Activated T-helper 1 cell treated with anti-CD3 and anti-CD28 coated beads, Interleukin-12 subunit alpha, Interleukin-12 subunit beta, Interleukin-2, Interleukin-4 antibody, amounts not matched to agents 30 ng/mL and 10 ng/mL and 1 ng/mL, durations not matched to agents 14 hours and 24 hours and 36 hours (primary cell): ENCODE measurements around the gene RPRD1B. TPM values are rescaled to one million over a fixed set of nuclear protein-coding genes. Genes with fewer than 3 reads are reported as not detected.

Experiments
- DNase-seq: peaks from one replicate; pipeline ENCODE4 v3.0.0; 2021; ENCODE audit warnings: low spot score
- H3K27ac Mint-ChIP-seq: one replicate; pipeline ENCODE4 v1.8.0; 2021; ENCODE audit warnings: mild to moderate bottlenecking, mixed read lengths
- H3K27me3 Mint-ChIP-seq: one replicate; pipeline ENCODE4 v1.8.0; 2022; ENCODE audit warnings: mild to moderate bottlenecking, moderate library complexity, mixed read lengths; ENCODE audit not compliant: insufficient read depth
- H3K36me3 Mint-ChIP-seq: one replicate; pipeline ENCODE4 v1.8.0; 2021; ENCODE audit warnings: low read depth, mixed read lengths
- H3K4me1 Mint-ChIP-seq: one replicate; pipeline ENCODE4 v1.8.0; 2021; ENCODE audit warnings: low read depth, mixed read lengths
- H3K4me3 Mint-ChIP-seq: one replicate; pipeline ENCODE4 v1.8.0; 2021; ENCODE audit warnings: mild to moderate bottlenecking, moderate library complexity, mixed read lengths
- H3K9me3 Mint-ChIP-seq: one replicate; pipeline ENCODE4 v1.8.0; 2021; ENCODE audit warnings: mixed read lengths
- intact Hi-C: fragments of 100-400 bp; cut with micrococcal nuclease; formaldehyde crosslinking; loops from one replicate; pipeline ENCODE4 v1.15.1; 2024
- total RNA-seq: library from RNA; stranded (reverse); gene quantifications from 2 replicates; pipeline ENCODE4 v1.2.3, GENCODE V29; 2022

Gene RPRD1B
- total RNA-seq, 1 donor from 2014 or later = 48.8 TPM

GRCh38 chr20:38031957-38032356 lies 1.6 kb upstream of the RPRD1B start:
- intact Hi-C loops = loop anchor here (2.0 to 10.0 kb wide), 4 partner anchors 31 to 1570 kb away; partner anchors contain the start of gene SNHG17
- H3K4me3 Mint-ChIP-seq = peak overlapping the region; percentile 96
- peak overlapping the region; percentile 60 for H3K27ac Mint-ChIP-seq
- H3K36me3 Mint-ChIP-seq = peaks cover 24% of the 10 kb centered on the region
- H3K4me1 Mint-ChIP-seq = peaks cover 68% of the 10 kb centered on the region
- H3K9me3 Mint-ChIP-seq = no peaks in the 10 kb centered on the region
- DNase-seq = no peak
- no peaks in the 10 kb centered on the region for H3K27me3 Mint-ChIP-seq

GRCh38 chr20:38032585-38033329 lies 789 bp upstream of the RPRD1B start:
- Mint-ChIP-seq H3K36me3 (peaks cover 27% of the 10 kb centered on the region), H3K27ac (peak overlapping the region; percentile 99), H3K4me1 (peaks cover 76% of the 10 kb centered on the region), H3K27me3 (no peaks in the 10 kb centered on the region), H3K9me3 (no peaks in the 10 kb centered on the region), H3K4me3 (peak overlapping the region; percentile 96)
- DNase-seq = no peak
- intact Hi-C loops = loop anchor here (1.0 to 10.0 kb wide), 7 partner anchors 25 to 1570 kb away; partner anchors contain the start of genes CTNNBL1, RALGAPB and SNHG17

GRCh38 chr20:38034108-38034649 lies 633 bp downstream of the RPRD1B start:
- Mint-ChIP-seq H3K4me3 (peak overlapping the region; percentile 96), H3K4me1 (peaks cover 65% of the 10 kb centered on the region), H3K36me3 (peaks cover 20% of the 10 kb centered on the region), H3K27ac (peak overlapping the region; percentile 99), H3K27me3 (no peaks in the 10 kb centered on the region), H3K9me3 (no peaks in the 10 kb centered on the region)
- no peak for DNase-seq
- intact Hi-C loops = loop anchor here (1.0 to 10.0 kb wide), 4 partner anchors 11 to 1572 kb away; partner anchors contain the start of gene SNHG17

DNA sequence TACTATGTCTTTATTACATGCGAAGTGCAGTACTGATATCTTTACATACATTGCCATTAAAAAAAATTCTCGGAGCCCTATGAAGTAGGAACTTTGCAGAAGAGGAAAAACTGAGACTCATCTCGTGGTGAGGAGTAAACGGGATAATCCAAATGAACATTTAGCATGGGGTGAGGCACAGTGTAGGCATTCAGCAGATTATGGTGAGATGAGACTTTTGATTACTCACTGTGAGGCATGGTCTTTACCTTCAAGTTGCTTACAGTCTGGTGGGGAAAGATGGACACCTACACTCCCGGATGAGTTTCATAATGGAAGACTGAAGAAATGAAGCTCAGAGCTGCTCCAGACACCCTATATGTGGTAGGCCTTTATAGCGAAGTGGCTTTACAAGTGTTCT lies 1.4 kb downstream of the RPRD1B start:
- Mint-ChIP-seq H3K4me1 (peaks cover 57% of the 10 kb centered on the region), H3K36me3 (peaks cover 16% of the 10 kb centered on the region), H3K9me3 (no peaks in the 10 kb centered on the region), H3K4me3 (peak overlapping the region; percentile 96), H3K27me3 (no peaks in the 10 kb centered on the region), H3K27ac (peak overlapping the region; percentile 99)
- intact Hi-C loops = loop anchor here (1.0 to 10.0 kb wide), 4 partner anchors 10 to 1573 kb away; partner anchors contain the start of gene SNHG17
- DNase-seq = no peak

DNA sequence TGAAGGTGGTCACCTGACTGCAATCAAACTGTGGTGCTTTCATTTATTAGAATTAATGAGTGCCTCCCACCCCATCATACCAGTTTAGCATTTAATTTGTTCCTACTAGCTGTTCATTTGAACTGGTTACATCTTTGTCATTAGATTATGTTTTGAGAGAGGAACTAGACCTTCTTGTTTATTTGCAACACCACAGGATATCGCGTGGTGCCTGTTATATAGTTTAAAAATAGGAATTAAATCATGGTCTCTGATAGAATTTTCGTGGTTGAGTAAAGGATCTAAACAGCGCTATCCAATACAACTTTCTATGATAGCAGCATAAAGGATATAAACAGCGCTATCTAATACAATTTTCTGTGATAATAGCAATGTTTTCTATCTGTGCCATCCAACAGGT lies 2.8 kb downstream of the RPRD1B start:
- Mint-ChIP-seq H3K36me3 (peaks cover 24% of the 10 kb centered on the region), H3K27me3 (no peaks in the 10 kb centered on the region), H3K4me1 (peaks cover 53% of the 10 kb centered on the region), H3K4me3 (peak overlapping the region; percentile 37), H3K27ac (no peak overlapping the region), H3K9me3 (no peaks in the 10 kb centered on the region)
- intact Hi-C loops = loop anchor here (10.0 kb wide), 1 partner anchor 398 kb away; the partner anchor contains the start of gene SNHG17
- DNase-seq = no peak

- Mint-ChIP-seq H3K4me3 (no peak overlapping the region), H3K36me3 (peaks cover 35% of the 10 kb centered on the region), H3K9me3 (no peaks in the 10 kb centered on the region), H3K4me1 (peaks cover 40% of the 10 kb centered on the region), H3K27me3 (no peaks in the 10 kb centered on the region), H3K27ac (no peak overlapping the region)
- intact Hi-C loops = no loop called here
- no peak for DNase-seq
Measured at GRCh38 chr20:38040276-38040675, 6.7 kb downstream of the RPRD1B start.

GRCh38 chr20:38043512-38044300 lies 10.2 kb downstream of the RPRD1B start:
- Mint-ChIP-seq H3K9me3 (no peaks in the 10 kb centered on the region), H3K4me3 (no peak overlapping the region), H3K27me3 (no peaks in the 10 kb centered on the region), H3K27ac (peak overlapping the region; percentile 59), H3K4me1 (peaks cover 36% of the 10 kb centered on the region), H3K36me3 (peaks cover 38% of the 10 kb centered on the region)
- intact Hi-C loops = no loop called here
- no peak for DNase-seq

GRCh38 chr20:38044685-38045084 lies 11.1 kb downstream of the RPRD1B start:
- DNase-seq = no peak
- H3K4me1 Mint-ChIP-seq = peaks cover 37% of the 10 kb centered on the region
- intact Hi-C loops = loop anchor here (1.0 kb wide), 1 partner anchor 10 kb away; no protein-coding TSS in a partner anchor
- no peak overlapping the region for H3K4me3 Mint-ChIP-seq
- peaks cover 40% of the 10 kb centered on the region for H3K36me3 Mint-ChIP-seq
- no peaks in the 10 kb centered on the region for H3K9me3 Mint-ChIP-seq
- H3K27me3 Mint-ChIP-seq = no peaks in the 10 kb centered on the region
- H3K27ac Mint-ChIP-seq = no peak overlapping the region

GRCh38 chr20:38046572-38046971 lies 13.0 kb downstream of the RPRD1B start:
- Mint-ChIP-seq H3K27me3 (no peaks in the 10 kb centered on the region), H3K4me1 (peaks cover 41% of the 10 kb centered on the region), H3K9me3 (no peaks in the 10 kb centered on the region), H3K36me3 (peaks cover 41% of the 10 kb centered on the region), H3K4me3 (no peak overlapping the region), H3K27ac (peak overlapping the region; percentile 88)
- intact Hi-C loops = no loop called here
- DNase-seq = no peak

DNA sequence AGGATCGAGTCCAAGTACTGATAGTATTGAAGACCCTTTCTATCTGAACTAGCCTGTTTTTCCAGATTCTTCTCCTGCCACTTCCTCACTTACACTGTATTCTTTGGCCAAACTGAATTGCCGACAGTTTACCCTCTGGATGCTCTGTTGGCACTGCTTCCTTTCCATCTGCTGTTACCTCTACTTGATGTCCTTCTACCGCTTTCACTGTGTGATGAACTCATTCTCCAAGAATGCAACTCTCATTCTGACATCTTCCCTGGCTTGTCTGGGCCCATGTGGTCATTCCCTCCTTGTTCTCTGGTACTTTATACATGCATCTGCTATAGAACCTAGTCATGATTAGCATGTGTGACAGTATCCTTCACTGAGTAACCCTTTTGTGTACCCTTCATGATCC lies 16.3 kb downstream of the RPRD1B start:
- Mint-ChIP-seq H3K4me3 (no peak overlapping the region), H3K27ac (no peak overlapping the region)

GRCh38 chr20:38050686-38051085 lies 17.1 kb downstream of the RPRD1B start:
- Mint-ChIP-seq H3K9me3 (no peaks in the 10 kb centered on the region), H3K27ac (peak overlapping the region; percentile 14), H3K36me3 (peaks cover 34% of the 10 kb centered on the region), H3K4me1 (peaks cover 35% of the 10 kb centered on the region), H3K27me3 (no peaks in the 10 kb centered on the region), H3K4me3 (no peak overlapping the region)
- intact Hi-C loops = no loop called here
- DNase-seq = no peak

More for the DNA sequence above, 16.3 kb downstream of the RPRD1B start:
- Mint-ChIP-seq H3K4me1 (peaks cover 37% of the 10 kb centered on the region), H3K36me3 (peaks cover 30% of the 10 kb centered on the region), H3K27me3 (no peaks in the 10 kb centered on the region), H3K9me3 (no peaks in the 10 kb centered on the region)
- DNase-seq = no peak
- intact Hi-C loops = no loop called here

GRCh38 chr20:38052870-38053269 lies 19.3 kb downstream of the RPRD1B start:
- Mint-ChIP-seq H3K9me3 (no peaks in the 10 kb centered on the region), H3K27me3 (no peaks in the 10 kb centered on the region), H3K36me3 (peaks cover 33% of the 10 kb centered on the region), H3K4me1 (peaks cover 31% of the 10 kb centered on the region), H3K27ac (peak overlapping the region; percentile 6), H3K4me3 (no peak overlapping the region)
- intact Hi-C loops = no loop called here
- no peak for DNase-seq
